Measurements from ENCODE around the gene HOXC9. TPM values are rescaled to one million over a fixed set of nuclear protein-coding genes. Genes with fewer than 3 reads are reported as not detected.

HOXC9 gene
- total RNA-seq, 2 donors from 2014 or later = not detected

GRCh38 chr12:54022960-54023884 is 23.3 kb downstream of the HOXC9 start:
- H3K27ac Mint-ChIP-seq = no peak overlapping the region
- H3K27me3 Mint-ChIP-seq = peaks cover 61% of the 10 kb centered on the region
- H3K9me3 Mint-ChIP-seq = no peaks in the 10 kb centered on the region
- no peak for ATAC-seq (replicated peaks)
- no peak overlapping the region for H3K4me3 Mint-ChIP-seq
- no peaks in the 10 kb centered on the region for H3K4me1 Mint-ChIP-seq
- H3K36me3 Mint-ChIP-seq (ENCODE audit: low read depth) = no peaks in the 10 kb centered on the region

DNA sequence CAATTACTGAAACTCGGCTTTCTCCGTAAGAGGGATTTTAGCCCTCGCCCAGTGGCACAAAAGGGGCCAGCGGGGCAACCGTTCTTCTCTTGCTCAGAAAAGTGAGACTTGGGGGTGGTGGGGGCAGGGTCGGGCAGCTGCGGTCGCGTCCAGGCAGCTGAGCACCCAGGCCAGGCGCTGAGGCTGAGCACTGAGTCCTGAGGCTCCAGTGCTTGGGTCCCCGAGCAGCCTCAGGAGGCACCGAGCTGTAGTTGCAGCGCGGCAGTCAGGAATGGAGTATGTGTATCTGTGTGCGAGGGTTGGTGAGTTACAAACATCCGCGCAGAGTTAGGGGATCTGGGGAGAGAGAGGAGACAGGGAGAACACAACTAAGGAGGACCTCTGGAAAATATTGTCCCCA is 24.2 kb downstream of the HOXC9 start:
- no peak overlapping the region for H3K27ac Mint-ChIP-seq
- H3K4me1 Mint-ChIP-seq = no peaks in the 10 kb centered on the region
- no peaks in the 10 kb centered on the region for H3K9me3 Mint-ChIP-seq
- ATAC-seq (replicated peaks) = no peak
- H3K27me3 Mint-ChIP-seq = peaks cover 66% of the 10 kb centered on the region
- no peak overlapping the region for H3K4me3 Mint-ChIP-seq
- no peaks in the 10 kb centered on the region for H3K36me3 Mint-ChIP-seq (ENCODE audit: low read depth)

DNA sequence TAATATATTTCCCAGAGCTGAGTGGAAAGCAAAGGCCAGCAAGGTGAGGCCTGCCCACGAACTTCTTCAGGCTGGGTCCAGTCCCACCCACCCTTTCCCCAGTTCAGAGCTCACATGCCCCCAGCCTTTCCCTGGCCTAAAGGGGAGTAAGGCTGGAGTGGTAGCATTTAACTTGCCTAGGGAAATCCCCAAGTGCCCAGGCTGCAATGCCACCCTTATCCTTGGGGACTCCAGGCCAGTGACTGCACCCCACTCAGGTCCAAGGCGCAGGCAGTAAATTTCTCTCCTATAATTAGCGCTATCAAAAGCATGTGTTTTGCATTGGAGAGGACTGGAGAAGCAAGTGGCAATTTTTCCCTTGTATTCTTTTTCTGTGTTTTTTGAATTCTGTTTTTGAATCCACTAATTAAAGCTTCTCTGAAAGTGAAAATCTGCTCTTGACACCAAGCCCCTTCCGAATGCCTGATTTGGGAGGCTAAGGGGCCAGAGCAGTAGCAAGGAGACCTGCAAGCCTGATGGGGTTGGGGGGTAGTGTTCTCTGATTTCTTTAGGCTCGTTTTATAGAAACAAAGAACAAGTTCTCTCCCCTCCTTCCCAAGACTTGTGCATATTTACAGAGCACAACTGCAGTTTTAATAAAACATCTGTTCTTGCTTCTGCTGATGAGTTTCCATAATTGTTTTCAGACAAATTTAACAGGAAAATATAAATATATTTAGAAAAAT is 24.8 kb downstream of the HOXC9 start:
- H3K4me1 Mint-ChIP-seq = no peaks in the 10 kb centered on the region
- no peak for ATAC-seq (replicated peaks)
- H3K27ac Mint-ChIP-seq = no peak overlapping the region
- no peaks in the 10 kb centered on the region for H3K9me3 Mint-ChIP-seq
- peaks cover 62% of the 10 kb centered on the region for H3K27me3 Mint-ChIP-seq
- no peak overlapping the region for H3K4me3 Mint-ChIP-seq
- H3K36me3 Mint-ChIP-seq (ENCODE audit: low read depth) = no peaks in the 10 kb centered on the region

DNA sequence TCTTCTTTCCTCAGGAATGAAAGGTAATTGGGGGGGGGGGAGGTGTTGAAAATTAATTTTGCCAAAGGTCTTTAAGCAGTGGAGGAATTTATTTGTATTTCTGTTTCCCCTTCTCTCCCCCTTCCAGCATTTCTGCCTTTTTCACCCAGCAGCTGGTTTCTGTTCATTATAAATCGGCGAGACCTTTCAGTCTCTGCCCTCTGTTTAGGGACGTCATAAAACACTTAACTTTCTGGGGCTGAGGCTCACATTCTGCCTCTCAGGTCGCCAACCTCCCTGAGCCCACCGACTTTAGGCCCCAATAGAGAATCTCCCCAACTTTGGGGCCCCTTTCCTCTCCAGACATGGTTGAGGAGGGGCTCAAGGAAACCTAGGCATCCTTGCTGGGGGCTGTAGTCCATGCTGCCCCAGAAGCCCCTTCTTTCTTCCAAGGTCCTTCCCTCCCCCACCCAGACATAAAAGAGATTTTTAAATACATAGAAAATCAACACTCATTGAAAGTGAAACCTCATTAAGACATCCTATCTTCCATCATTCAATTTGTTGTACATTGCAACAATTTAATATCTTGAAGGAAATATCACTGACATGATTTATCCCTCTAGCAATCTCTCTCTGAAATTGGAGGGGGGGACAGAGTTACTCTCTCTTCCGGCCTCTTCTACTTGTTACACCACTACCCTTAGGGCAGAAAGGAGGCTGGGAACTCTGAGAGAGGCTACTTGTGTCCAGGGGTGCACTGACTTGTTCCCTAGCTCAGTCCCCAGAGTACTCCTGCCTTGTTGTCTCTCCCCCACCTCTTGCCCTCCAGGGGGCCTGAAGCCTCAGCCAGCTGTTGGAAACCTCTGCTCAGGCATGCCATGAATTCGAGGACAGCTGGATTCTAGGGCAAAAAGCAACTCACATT is 25.8 kb downstream of the HOXC9 start:
- Mint-ChIP-seq H3K4me3 (no peak overlapping the region), H3K27ac (no peak overlapping the region), H3K36me3 (ENCODE audit: low read depth) (no peaks in the 10 kb centered on the region), H3K9me3 (no peaks in the 10 kb centered on the region), H3K4me1 (no peaks in the 10 kb centered on the region), H3K27me3 (peaks cover 66% of the 10 kb centered on the region)
- no peak for ATAC-seq (replicated peaks)

DNA sequence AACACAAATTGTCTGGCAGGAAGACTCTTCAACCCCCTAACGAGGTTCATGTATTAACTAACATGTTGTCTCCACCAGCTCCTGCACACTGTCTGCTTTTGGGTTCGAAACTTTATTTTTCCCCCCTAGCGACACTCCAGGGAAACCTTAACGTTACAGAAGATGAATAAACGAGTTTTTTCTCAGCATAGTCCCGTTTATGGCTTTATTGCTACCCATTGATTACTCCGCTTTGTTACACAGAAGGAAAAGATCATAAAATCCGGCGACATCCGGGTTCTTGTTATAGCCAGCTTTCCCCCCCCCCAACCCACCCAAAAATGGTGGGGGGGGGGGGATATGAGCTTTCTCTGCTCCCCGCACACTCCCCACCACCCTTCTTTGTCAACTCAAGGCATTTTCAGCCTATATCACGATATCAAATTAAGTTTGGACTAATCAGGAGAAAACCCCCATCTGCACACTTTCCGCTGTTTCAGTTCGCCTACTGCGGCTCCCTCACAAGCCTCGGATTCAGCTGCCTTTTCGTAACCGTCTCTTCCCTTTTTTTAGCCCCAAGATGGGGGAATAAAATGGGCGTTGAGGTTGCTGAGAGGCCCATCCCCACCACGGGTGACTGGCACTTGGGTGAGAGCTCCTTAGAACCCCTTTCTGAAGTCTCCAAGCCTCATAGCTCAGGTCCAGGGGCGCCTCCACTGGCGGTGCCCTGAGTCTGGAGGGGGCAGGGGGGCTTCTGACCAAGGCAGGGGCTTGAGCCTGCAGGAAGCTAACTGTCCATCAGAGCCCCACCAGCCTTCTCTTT is 26.9 kb downstream of the HOXC9 start:
- Mint-ChIP-seq H3K4me1 (no peaks in the 10 kb centered on the region), H3K27me3 (peaks cover 64% of the 10 kb centered on the region), H3K4me3 (no peak overlapping the region), H3K9me3 (no peaks in the 10 kb centered on the region), H3K27ac (no peak overlapping the region), H3K36me3 (ENCODE audit: low read depth) (no peaks in the 10 kb centered on the region)
- no peak for ATAC-seq (replicated peaks)

DNA sequence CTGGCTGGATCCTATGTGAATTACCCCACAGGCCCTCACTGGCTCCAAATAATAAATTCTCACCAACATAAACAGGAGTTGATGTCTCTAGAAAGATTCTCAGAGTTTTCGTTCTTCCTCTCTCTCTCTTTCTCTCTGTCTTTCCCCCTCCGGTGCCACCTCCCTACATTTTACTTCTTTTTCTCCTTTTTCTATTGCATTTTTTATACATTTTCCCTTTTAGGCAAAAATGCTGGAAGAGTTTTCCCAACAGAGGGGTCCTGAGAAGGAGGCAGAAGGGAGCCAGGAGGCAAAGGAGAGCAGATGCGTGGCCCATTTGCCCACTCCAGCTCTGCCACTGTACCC is 27.5 kb downstream of the HOXC9 start:
- peaks cover 64% of the 10 kb centered on the region for H3K27me3 Mint-ChIP-seq
- no peak overlapping the region for H3K27ac Mint-ChIP-seq
- no peak overlapping the region for H3K4me3 Mint-ChIP-seq
- no peaks in the 10 kb centered on the region for H3K9me3 Mint-ChIP-seq
- no peak for ATAC-seq (replicated peaks)
- peaks cover 6% of the 10 kb centered on the region for H3K36me3 Mint-ChIP-seq (ENCODE audit: low read depth)
- no peaks in the 10 kb centered on the region for H3K4me1 Mint-ChIP-seq

DNA sequence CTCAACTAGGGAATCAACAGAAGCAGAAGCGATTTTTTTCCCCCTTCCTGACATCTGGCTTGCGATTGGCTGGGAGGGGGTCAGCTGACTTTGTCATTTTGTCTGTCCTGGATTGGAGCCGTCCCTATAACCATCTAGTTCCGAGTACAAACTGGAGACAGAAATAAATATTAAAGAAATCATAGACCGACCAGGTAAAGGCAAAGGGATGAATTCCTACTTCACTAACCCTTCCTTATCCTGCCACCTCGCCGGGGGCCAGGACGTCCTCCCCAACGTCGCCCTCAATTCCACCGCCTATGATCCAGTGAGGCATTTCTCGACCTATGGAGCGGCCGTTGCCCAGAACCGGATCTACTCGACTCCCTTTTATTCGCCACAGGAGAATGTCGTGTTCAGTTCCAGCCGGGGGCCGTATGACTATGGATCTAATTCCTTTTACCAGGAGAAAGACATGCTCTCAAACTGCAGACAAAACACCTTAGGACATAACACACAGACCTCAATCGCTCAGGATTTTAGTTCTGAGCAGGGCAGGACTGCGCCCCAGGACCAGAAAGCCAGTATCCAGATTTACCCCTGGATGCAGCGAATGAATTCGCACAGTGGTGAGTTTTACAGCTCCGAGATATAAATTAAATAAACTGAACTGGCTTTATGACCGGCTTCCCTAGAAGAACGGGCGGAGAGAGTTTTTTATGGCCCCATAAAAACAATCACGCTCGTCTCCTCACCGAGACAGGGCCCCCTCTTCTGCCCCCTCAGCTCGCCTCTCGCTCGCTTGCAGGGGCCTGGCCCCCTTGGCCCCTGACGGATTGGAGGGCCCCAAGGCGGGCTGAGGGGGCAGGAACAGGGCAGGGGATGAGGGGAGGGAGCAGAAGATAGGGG is 28.6 kb downstream of the HOXC9 start, which contains the start of gene HOXC6:
TSS of gene HOXC6 (plus strand) at position 127 of the 888 bp plus-strand sequence. CDS start at position 209, 82 bp downstream.
- Mint-ChIP-seq H3K4me3 (no peak within 1 kb of the TSS), H3K4me1 (no peaks in the 10 kb centered on the region), H3K9me3 (no peaks in the 10 kb centered on the region), H3K27me3 (peaks cover 61% of the 10 kb centered on the region), H3K36me3 (ENCODE audit: low read depth) (peaks cover 11% of the 10 kb centered on the region), H3K27ac (no peak within 1 kb of the TSS)
- ATAC-seq (replicated peaks) = no peak

DNA sequence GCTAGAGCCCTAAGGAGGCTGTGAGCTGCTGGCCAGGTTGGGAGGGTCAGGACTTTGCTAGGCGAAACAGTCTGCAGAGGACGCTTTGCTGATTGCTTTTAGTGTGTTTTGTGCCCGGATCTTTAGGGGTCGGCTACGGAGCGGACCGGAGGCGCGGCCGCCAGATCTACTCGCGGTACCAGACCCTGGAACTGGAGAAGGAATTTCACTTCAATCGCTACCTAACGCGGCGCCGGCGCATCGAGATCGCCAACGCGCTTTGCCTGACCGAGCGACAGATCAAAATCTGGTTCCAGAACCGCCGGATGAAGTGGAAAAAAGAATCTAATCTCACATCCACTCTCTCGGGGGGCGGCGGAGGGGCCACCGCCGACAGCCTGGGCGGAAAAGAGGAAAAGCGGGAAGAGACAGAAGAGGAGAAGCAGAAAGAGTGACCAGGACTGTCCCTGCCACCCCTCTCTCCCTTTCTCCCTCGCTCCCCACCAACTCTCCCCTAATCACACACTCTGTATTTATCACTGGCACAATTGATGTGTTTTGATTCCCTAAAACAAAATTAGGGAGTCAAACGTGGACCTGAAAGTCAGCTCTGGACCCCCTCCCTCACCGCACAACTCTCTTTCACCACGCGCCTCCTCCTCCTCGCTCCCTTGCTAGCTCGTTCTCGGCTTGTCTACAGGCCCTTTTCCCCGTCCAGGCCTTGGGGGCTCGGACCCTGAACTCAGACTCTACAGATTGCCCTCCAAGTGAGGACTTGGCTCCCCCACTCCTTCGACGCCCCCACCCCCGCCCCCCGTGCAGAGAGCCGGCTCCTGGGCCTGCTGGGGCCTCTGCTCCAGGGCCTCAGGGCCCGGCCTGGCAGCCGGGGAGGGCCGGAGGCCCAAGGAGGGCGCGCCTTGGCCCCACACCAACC is 29.8 kb downstream of the HOXC9 start:
- no peak overlapping the region for H3K4me3 Mint-ChIP-seq
- peaks cover 56% of the 10 kb centered on the region for H3K27me3 Mint-ChIP-seq
- no peak overlapping the region for H3K27ac Mint-ChIP-seq
- H3K4me1 Mint-ChIP-seq = no peaks in the 10 kb centered on the region
- H3K36me3 Mint-ChIP-seq (ENCODE audit: low read depth) = peaks cover 12% of the 10 kb centered on the region
- H3K9me3 Mint-ChIP-seq = no peaks in the 10 kb centered on the region
- ATAC-seq (replicated peaks) = no peak

GRCh38 chr12:54030442-54030801 is 30.5 kb downstream of the HOXC9 start:
- Mint-ChIP-seq H3K27ac (no peak overlapping the region), H3K9me3 (no peaks in the 10 kb centered on the region), H3K36me3 (ENCODE audit: low read depth) (peaks cover 17% of the 10 kb centered on the region), H3K4me3 (no peak overlapping the region), H3K27me3 (peaks cover 62% of the 10 kb centered on the region), H3K4me1 (no peaks in the 10 kb centered on the region)
- no peak for ATAC-seq (replicated peaks)

DNA sequence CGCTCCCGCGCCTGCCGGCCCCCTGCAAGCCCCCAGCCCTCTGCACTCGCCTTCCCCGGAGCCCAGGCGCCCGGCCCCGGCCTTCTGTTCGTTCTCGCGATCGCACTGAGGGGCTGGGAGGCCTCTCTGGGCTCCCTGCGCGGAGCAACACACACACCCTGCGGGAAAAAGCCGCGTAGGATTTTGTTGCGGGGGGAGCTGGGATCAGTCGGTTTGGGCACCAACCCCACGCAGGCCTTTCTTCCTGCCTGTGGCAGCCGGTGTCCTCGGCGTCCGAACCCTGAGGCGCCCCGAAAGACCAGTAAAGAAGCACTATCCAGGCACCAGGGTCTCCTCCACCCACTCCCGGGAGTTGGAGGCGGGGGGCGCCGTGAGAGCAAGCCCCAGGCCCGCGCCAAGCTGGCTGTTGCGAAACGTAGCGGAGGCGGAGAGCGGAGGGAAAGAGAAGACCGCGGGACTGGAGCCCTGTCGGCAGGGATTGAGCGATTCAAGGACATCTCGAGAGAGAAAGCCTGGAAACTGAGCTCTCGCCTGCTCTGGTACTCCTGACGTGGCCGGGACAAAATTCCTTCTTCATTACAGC is 31.0 kb downstream of the HOXC9 start:
- Mint-ChIP-seq H3K36me3 (ENCODE audit: low read depth) (peaks cover 17% of the 10 kb centered on the region), H3K27me3 (peaks cover 63% of the 10 kb centered on the region), H3K9me3 (no peaks in the 10 kb centered on the region), H3K4me1 (no peaks in the 10 kb centered on the region), H3K4me3 (no peak overlapping the region), H3K27ac (no peak overlapping the region)
- ATAC-seq (replicated peaks) = no peak

DNA sequence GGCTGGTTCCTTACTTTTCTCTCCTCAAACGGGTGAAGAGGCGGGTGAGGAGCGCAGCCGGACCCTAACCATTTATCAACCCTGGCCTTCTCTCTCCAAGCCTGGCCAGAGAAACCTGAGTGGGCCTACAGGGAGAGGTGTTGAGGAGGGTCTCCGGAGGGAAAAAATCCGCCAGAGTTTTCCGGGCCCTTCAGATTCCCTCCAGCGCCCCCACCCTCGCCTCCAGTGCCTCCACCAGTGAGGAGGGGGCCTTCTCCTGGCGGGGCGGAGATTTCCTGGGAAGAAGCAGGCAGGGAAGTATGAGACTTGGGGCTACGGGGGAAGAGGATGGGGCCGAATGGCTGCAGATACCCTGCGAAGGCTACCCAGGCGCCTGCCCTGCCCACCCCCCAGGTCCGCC is 31.5 kb downstream of the HOXC9 start:
- no peaks in the 10 kb centered on the region for H3K9me3 Mint-ChIP-seq
- H3K27me3 Mint-ChIP-seq = peaks cover 62% of the 10 kb centered on the region
- no peaks in the 10 kb centered on the region for H3K4me1 Mint-ChIP-seq
- peaks cover 17% of the 10 kb centered on the region for H3K36me3 Mint-ChIP-seq (ENCODE audit: low read depth)
- no peak overlapping the region for H3K27ac Mint-ChIP-seq
- no peak for ATAC-seq (replicated peaks)
- H3K4me3 Mint-ChIP-seq = no peak overlapping the region

DNA sequence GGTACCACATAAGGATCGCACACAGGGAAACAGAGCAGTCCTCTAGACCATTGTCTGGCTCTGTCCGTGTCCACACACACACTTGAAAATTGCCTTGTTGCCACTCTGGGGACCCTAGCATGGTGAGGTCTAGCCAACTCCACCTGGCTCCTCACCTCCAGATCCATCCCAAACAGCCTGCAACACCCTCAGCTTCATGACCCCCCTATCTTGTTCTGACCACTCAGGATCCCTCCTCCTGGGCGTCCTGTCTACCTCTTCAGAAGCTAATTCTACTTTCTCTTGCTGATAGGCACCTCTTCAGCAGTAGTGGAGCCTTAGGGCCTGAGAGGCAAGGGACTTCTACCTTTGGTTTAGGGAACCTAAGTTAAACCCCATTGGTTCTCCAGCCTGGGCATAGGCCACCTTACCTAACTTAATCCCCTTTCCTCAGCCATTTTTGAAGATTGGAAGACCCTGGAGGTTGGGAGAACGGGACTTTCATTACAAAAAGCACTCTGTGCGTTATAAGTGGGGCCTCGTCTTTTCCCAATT is 32.2 kb downstream of the HOXC9 start:
- peaks cover 57% of the 10 kb centered on the region for H3K27me3 Mint-ChIP-seq
- no peak for ATAC-seq (replicated peaks)
- no peak overlapping the region for H3K27ac Mint-ChIP-seq
- peaks cover 17% of the 10 kb centered on the region for H3K36me3 Mint-ChIP-seq (ENCODE audit: low read depth)
- H3K4me1 Mint-ChIP-seq = no peaks in the 10 kb centered on the region
- H3K4me3 Mint-ChIP-seq = no peak overlapping the region
- no peaks in the 10 kb centered on the region for H3K9me3 Mint-ChIP-seq

Data from activated T-helper 17 cell treated with anti-CD3 and anti-CD28 coated beads, Interleukin-2, amount 50 U/mL, for 72 hours (primary cell).